Pancreas (tissue), 10 donors: Measurements from ENCODE around the gene RHOXF1. TPM values are rescaled to one million over a fixed set of nuclear protein-coding genes. Genes with fewer than 3 reads are reported as not detected.
"Not testable (repeated sequence)": the region's sequence is repeated elsewhere in the genome, so short reads cannot be mapped to it uniquely, and the experiment has no call there.

Experiments used
- ATAC-seq, 4 donors: fragments of 200-7000 bp; cut with Tn5 transposase; one replicate each; pipeline versions ENCODE4 v1.8.0 to v1.9.1; 2020; ENCODE audit warnings: mild to moderate bottlenecking in 4 of 4, moderate library complexity in 4 of 4
- DNase-seq, 6 donors: peaks; one replicate each; pipeline ENCODE4 v3.0.0-alpha.2; 2020
- FAIRE-seq: peaks from 2 replicates; lab custom pipeline; 2012; peaks lifted over from hg19 to GRCh38; lab: Jason Lieb, UNC
- H3K27ac ChIP-seq, 4 donors: fragments of 200-600 bp; sonication (generic); 1 replicate in 3 of 4; 2 replicates in 1 of 4; pipeline versions ENCODE4 v1.5.0 to v1.8.0; 2020
- H3K27me3 ChIP-seq, 4 donors: fragments of 200-600 bp; one replicate each; pipeline ENCODE4 v1.8.0; 2021
- H3K36me3 ChIP-seq, 3 donors: fragments of 200-600 bp; sonication (generic) in 1 of 3; one replicate each; pipeline versions ENCODE4 v1.5.0 to v1.8.0; 2020 to 2021
- H3K4me1 ChIP-seq, 3 donors: fragments of 200-600 bp; one replicate each; pipeline ENCODE4 v1.8.0; 2021
- H3K4me3 ChIP-seq, 4 donors: fragments of 200-600 bp; sonication (generic) in 2 of 4; one replicate each; pipeline versions ENCODE4 v1.5.0 to v1.8.0; 2020 to 2021
- H3K9me3 ChIP-seq, 4 donors: fragments of 200-600 bp; one replicate each; pipeline ENCODE4 v1.8.0; 2021
- WGBS, 2 donors: extraction: QIAGEN DNeasy Blood & Tissue Kit; methylation state at CpG; one replicate each; pipeline ENCODE4 v1.1.7; 2013; 5-methylcytosine and 5-hydroxymethylcytosine counted together
- intact Hi-C, 3 donors: fragments of 100-400 bp; cut with DNase I; formaldehyde crosslinking; loops; one replicate each; pipeline versions ENCODE4 v1.11.1 to v1.14.2; 2022
- polyA plus RNA-seq, 2 donors: library from polyadenylated mRNA; stranded (reverse); fragments of 200-250 nt; gene quantifications; one replicate each; pipeline ENCODE4 v1.2.3, GENCODE V29; 2013
- total RNA-seq, 6 donors: library from RNA; stranded (reverse); fragmentation: NEBNext Ultra II Directional in 4 of 6; extraction: Animal tissue kit (Norgen Biotek cat#: 25700) in 4 of 6; gene quantifications; one replicate each; pipeline versions ENCODE4 v1.2.1 to v1.2.4, GENCODE V29; 2021 to 2023
- donor health status: healthy with polysubstance abuse.
- donor health status: DM: no; HTN: no; CAD: no; lungs with moderate emphysema.
- donor health status: DM: no; HTN: no; CAD: no.
- donor health status: control.
- donor health status: control.
- donor health status: Bipolar disorder and iron deficiency.
- donor health status: DM: yes; HTN: yes; CAD: no.
- donor health status: DM: no; HTN: no; CAD: no.
- donor health status: DM: no; HTN: no; CAD: no.
- donor health status: DM: yes; HTN: yes; CAD: no.

RHOXF1 gene
- total and polyA plus RNA-seq, 8 donors, result 0.28 to 1.0 (median 0.61) TPM; not detected in 5

GRCh38 chrX:120066169-120066568, 49.5 kb downstream of the RHOXF1 start:
- H3K4me3 ChIP-seq, intact Hi-C loops, H3K36me3 ChIP-seq, ATAC-seq, H3K27me3 ChIP-seq, DNase-seq, FAIRE-seq, H3K27ac ChIP-seq, H3K4me1 ChIP-seq, H3K9me3 ChIP-seq: not testable (repeated sequence)
- 62% methylated on average over 1 of the region's 1 CpG for WGBS, 2 donors

Other genes starting within 250 kb of the RHOXF1 start
- 10 to 100 TPM in 2 of 6 donors, 1 to 10 TPM in 4; 8.1 to 14.5 (median 9.3) TPM for gene RNF113A, start 244.2 kb downstream of the RHOXF1 start, total RNA-seq
- gene RNF113A, start 244.2 kb downstream of the RHOXF1 start, polyA plus RNA-seq, result 10 to 100 TPM in 1 of 2 donors, 1 to 10 TPM in 1; 9.9 to 14.1 TPM
- 10 to 100 TPM; 28.8 to 47.2 (median 39.8) TPM for gene NDUFA1, start 244.1 kb downstream of the RHOXF1 start, total RNA-seq
- gene NDUFA1, start 244.1 kb downstream of the RHOXF1 start, polyA plus RNA-seq, result 10 to 100 TPM; 82.3 to 87.1 TPM
- not detected for gene AKAP14, start 220.0 kb downstream of the RHOXF1 start, total RNA-seq
- gene AKAP14, start 220.0 kb downstream of the RHOXF1 start, polyA plus RNA-seq, result not detected
- gene NKAP, start 172.2 kb downstream of the RHOXF1 start, total RNA-seq, result 1 to 10 TPM; 2.0 to 4.0 (median 3.3) TPM
- 1 to 10 TPM; 2.5 to 5.5 TPM for gene NKAP, start 172.2 kb downstream of the RHOXF1 start, polyA plus RNA-seq
- gene RHOXF2B, start 38.2 kb downstream of the RHOXF1 start, total RNA-seq, result not detected
- not detected for gene RHOXF2B, start 38.2 kb downstream of the RHOXF1 start, polyA plus RNA-seq
- under 1 TPM in 1 of 6 donors, not detected in 5; 0.19 TPM for gene RHOXF2, start 42.7 kb upstream of the RHOXF1 start, total RNA-seq
- gene RHOXF2, start 42.7 kb upstream of the RHOXF1 start, polyA plus RNA-seq, result not detected
- 10 to 100 TPM in 1 of 6 donors, 1 to 10 TPM in 5; 5.1 to 12.0 (median 6.9) TPM for gene ZBTB33, start 134.9 kb upstream of the RHOXF1 start, total RNA-seq
- gene ZBTB33, start 134.9 kb upstream of the RHOXF1 start, polyA plus RNA-seq, result 1 to 10 TPM; 1.7 to 4.6 TPM
- gene TMEM255A, start 195.5 kb upstream of the RHOXF1 start, total RNA-seq, result 1 to 10 TPM in 1 of 6 donors, under 1 TPM in 5; 0.05 to 1.2 (median 0.32) TPM
- 1 to 10 TPM in 1 of 2 donors, under 1 TPM in 1; 0.23 to 1.0 TPM for gene TMEM255A, start 195.5 kb upstream of the RHOXF1 start, polyA plus RNA-seq
- not detected for gene ATP1B4, start 246.2 kb upstream of the RHOXF1 start, total RNA-seq
- gene ATP1B4, start 246.2 kb upstream of the RHOXF1 start, polyA plus RNA-seq, result not detected